HG03342 (cell line): Measurements from ENCODE around the gene SYK.
"Not testable (repeated sequence)": the region's sequence is repeated elsewhere in the genome, so short reads cannot be mapped to it uniquely, and the experiment has no call there.

Experiments
- ATAC-seq: cut with Tn5 transposase; IDR thresholded peaks from one replicate; pipeline ENCODE4 v1.9.1; 2021; ENCODE audit warnings: mild to moderate bottlenecking, moderate library complexity; ENCODE audit not compliant: unreplicated experiment

The SYK gene

DNA sequence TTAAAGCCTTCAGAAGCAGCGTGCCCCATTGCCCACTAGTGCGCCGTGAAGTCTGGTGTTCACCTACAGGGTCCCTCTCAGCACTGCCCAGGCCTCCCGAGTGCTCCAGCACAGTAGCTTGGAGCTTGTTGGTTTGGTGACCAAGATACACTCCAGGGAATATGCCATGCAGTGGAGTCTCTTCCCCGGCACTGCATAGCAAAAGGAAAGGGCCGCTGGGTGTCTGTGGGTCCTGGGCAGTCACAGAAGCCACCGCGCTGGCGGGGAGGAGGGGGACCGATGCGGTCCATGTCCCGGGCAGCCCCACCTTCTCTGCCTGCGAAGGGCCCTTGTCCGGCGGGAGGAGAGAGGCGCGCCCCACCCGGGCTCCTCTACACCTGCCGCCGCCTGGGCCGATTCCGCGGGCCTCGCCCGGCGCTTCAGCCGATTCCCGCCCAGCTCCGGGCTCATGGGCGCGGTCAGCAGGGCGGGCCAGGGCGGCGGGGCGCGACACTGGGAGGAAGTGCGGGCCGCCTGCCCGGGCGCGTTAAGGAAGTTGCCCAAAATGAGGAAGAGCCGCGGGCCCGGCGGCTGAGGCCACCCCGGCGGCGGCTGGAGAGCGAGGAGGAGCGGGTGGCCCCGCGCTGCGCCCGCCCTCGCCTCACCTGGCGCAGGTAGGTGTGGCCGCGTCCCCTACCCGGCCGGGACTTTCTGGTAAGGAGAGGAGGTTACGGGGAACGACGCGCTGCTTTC is at the start of gene SYK:
SYK (plus strand) TSS at position 579 of the 732 bp plus-strand sequence. CDS start 42,080 bp downstream, outside the sequence.
- peak; percentile 44 for ATAC-seq

DNA sequence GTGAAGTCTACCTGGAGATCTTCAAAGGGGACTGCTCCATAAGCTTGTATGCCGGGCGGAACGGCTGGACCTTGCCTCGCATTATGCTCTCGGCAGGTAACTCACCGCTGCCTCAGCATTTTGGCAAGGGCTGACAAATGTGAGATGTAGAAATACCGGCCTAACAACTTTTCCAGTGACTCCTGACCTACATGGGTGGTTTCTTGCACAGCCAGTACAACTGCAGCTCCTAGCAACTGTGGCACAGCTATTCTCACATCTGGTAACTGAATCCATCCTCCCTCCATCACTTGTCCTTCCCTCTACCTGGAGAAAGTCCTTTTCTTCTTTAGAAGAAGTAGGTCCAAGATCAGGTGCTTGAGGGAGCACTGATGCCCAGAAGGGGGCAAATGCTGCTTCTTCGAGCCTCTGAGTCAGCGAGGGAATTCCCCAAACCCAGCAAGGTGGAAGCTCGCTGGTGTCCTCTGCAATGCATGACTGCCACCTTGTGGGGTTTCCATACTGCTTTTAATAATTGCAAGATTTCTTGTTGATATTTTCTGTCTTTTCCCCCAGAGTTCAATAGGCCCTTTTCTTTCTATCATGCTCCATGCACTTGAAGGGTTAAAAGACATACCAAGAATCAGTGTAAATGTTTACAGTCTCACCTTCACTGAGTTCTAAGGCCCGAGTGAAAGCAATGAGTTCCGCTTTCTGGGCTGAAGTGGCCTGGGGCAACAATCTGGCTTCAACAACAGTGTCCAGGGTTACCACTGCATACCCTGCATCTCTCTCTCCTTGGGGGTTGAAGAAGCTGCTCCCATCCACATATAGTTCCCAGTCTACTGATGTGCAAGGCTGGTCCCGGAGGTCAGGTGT is 45.9 kb upstream of the SYK start:
- ATAC-seq = not testable (repeated sequence)

DNA sequence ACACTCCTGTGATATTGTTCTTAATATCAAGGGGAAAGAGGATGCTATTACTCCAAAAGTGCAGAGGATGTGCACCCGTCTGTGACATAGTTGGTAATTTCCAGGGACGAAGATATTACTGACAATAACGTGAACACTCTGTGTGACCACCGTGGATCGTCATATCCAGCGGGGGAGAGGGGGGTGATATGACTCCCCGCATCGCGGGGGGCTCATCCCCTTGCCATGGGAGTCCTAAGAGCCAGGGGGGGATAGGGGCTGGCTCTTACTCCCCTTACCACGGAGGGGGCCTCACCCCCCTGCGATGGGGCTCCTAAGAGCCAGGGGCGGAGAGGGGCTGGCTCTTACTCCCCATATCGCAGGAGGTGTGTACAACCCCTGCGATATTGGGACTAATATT is 41.0 kb upstream of the SYK start:
- ATAC-seq = not testable (repeated sequence)

DNA sequence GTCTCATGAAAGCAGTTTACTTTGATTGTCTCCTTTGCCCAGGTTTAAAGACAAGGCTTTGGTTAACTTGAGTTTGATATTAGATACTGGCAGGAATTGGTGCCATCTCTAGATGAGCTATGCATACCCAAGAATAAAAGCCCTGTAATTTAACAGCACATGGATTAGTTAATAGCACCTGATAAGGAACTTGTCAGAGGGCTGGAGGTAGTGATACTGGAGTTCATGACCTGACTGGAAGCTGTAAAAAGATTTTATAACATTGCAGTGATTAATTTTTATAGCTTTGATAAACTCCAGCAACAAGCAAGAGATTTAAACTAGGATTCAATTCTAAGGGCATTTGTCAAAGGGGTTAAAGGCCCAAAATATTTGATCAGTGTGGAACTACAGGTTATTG is 34.9 kb upstream of the SYK start:
- no peak for ATAC-seq

DNA sequence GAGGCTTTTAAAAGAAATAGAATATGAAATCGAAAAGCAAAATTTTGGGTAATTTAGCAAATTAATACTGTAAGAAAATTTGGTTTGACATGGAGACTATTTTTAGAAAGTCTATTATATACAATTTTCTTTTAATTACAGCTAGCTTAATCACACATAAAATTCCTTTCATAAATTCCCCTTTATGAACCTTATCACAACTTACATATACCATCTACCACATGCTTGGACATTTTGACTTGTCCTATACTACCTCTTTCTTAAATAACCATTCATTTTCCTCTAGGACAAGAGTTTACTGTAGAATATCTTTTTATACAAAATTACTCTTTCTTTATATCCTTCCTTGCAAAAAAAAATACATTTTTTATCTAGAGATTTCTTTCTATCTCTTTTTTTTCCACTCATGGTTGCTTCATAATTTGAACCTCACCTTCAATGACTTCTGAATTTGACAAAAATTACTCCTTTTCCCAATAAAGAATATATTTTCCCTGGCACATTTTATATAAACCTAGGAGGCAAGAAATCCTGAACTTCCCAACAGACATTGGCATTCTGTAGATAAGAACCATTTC is 34.0 kb upstream of the SYK start:
- ATAC-seq = no peak

DNA sequence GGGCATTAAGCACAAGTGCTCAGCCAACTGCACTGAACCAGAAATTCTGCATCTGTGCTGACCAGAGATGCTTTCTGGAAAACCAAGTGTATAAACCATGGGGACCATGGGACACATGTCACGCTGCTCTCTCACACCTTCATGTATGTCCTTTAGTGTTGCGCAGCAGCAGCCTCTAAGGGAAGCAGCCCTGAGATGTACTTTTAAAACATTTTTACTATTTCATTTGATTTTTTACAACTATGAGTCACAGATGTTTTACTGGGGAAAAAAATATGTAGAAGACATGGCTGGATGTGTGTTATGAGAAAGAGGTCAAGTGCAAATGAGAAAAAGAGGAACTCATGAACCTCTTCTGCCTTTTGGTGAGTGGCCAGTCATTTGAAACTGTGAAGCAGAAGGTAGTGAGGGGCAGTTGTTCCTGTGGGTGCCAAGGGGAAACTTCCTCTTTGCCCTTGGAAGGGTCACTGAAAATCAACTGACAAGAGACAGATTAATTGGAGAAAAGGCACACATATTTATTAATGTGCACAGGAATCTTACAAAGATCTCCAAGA is 31.4 kb upstream of the SYK start:
- ATAC-seq = peak; percentile 59

DNA sequence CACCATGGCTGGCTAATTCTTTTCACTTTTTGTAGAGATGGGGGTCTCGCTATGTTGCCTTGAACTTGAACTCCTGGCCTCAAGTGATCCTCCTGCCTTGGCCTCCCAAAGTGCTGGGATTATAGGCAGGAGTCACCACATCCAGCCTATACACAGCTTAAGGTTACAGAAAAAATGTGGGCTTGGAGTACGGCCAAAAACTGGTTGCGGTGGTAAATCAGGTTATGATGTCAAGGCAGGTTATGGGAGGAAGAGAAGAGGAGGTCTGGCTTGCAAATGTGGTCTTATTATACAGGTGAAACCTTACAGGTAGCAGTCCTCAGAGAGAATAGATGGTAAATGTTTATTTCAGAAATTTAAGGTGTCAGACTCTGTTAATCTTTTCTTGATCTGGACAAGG is 30.7 kb upstream of the SYK start:
- no peak for ATAC-seq

DNA sequence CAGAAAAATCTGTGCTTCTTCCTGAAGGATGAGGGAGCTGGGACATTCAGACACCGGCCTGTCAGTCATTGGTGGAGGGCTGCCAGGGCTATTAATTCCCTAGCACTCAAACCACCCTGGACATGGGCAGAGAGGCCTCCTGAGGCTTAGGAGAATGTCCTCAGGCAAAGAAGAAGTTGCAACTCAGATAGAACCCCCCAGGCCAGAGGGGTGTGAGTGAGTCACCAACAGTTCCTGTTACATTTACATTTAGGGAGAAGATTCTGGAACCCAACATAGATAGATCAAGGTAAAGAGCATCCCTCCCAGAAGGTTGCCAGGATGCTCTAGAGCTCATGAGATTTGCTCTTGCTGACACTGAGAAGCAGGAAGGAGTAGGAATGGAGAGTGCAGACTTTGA is 29.2 kb upstream of the SYK start:
- ATAC-seq = no peak

DNA sequence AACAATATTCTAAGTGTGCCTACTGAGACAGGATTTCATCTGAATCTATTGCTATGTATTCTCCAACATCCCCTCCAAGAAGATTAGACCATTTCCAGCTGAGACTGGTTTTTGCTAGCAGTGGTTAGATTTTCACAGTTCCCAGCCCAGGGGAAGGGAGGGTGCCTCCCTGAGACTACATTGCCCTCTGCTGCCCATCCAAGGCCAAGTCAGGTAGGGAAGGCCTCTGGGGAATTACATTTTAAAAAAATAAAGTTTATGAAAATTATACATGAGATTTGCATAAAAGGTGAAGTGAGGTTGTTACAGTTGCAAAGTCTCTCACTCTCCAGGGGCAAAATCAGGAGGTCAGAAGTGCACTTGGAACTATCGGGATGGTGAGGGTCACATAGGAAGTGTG is 28.0 kb upstream of the SYK start:
- ATAC-seq = no peak

DNA sequence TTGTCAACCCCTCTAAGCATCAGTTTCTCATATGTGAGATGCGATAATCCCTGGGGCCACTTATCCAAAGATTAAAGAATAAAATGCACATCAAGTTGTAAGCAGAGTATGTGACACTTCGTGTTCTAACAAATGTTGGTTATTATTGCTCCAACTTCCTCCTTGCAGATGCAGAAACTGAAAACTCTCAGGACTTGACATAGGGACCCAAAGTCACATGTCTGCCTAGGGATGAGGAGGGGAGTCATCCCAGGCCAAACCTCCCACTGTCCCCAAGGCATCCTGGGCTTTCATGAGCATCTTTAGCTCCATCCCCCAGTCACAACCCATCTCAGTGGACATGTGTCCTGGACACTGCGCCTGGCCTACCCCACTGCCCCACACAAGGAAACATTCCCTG is 27.5 kb upstream of the SYK start:
- no peak for ATAC-seq

DNA sequence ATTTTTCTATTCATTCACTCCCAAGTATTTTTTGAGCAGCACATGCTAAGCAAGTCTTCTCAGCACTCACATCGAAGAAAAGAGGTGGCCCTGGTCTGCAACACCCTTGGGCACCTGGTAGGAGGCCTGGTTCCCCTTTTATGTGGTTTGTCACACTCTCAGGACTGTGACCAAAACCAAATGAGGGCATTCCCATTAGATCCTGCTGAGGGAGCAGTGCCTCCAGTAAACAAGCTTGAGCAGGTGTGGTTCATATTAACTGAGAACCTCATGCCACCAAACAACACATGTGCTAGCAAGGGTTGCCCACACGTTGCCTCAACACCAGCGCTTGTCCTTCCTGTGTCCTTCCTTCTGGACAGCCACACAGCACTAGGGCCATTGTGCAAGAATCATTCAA is 26.9 kb upstream of the SYK start:
- ATAC-seq = peak; percentile 75

DNA sequence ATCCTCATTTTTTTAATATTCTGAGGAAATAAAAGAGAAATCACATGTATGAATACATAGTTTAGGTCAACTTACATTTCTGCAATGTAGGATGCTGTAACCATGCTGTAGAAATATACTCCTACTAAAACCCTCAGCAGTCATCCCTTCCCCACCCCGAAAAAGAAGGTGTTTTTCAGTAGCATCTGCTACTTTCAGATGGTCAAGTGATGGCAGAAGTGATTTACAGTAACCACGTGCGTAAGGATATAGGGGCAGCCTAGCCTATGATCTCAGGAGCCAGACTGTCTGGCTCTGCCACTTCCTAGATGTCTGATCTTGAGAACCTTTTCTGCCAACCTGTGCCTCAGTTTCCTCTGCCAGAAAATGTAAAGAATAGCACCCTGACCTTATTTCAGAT is 26.0 kb upstream of the SYK start:
- ATAC-seq = no peak

DNA sequence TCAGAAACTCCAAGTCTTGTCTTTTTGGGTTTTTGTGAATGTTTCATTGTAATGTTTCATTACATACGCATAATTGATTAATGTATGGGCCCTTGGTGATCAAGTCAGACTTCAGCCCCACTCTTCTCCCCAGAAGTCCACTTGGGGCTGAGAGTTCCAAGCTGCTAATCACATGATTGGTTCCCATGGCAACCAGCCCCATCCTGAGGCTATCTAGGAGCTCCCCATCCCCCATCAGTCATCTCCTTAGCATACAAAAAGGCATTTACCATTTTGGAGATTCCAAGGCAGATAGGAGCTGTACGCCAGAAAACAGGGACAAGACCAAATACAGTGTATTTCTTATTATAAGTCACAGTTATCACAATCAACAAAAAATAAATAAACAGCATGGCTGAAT is 22.9 kb upstream of the SYK start:
- ATAC-seq = no peak

DNA sequence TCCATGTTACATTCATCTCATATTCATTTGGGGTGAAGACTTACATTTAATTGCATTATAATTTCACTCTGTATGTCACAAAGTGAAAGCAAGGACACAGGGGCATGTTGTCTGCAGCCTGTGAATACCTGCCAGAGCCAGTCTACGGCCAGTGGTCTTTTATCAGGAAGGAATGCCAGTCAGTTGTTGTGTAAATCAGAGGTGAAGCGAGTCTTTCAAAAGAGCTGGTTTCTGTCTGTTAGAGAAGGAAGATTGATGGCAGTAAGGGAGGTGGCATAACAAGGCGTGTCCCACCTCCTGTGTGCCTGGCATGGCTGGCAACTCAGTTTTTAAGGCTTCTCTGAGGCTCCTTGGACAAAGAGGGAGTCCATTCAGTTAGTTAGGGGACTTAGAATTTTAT is 18.1 kb upstream of the SYK start:
- no peak for ATAC-seq

DNA sequence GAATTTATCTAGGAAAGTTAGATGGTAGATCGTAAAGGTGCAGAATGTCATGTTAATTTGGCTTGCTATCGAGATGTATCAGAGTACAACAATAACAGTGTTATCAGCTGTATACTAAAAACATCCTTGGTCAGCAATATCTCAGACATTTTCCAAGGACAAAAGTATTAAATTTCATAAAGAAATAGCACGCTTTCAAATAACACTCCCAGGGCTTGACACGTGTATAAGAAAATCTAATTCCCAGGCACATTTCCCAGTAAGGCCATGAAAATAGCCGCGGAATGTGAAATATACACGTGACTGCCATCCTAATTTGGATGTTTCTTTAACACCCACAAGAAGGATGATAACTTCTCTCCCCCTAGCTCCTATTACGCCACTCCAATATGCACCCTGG is 17.7 kb upstream of the SYK start:
- no peak for ATAC-seq

DNA sequence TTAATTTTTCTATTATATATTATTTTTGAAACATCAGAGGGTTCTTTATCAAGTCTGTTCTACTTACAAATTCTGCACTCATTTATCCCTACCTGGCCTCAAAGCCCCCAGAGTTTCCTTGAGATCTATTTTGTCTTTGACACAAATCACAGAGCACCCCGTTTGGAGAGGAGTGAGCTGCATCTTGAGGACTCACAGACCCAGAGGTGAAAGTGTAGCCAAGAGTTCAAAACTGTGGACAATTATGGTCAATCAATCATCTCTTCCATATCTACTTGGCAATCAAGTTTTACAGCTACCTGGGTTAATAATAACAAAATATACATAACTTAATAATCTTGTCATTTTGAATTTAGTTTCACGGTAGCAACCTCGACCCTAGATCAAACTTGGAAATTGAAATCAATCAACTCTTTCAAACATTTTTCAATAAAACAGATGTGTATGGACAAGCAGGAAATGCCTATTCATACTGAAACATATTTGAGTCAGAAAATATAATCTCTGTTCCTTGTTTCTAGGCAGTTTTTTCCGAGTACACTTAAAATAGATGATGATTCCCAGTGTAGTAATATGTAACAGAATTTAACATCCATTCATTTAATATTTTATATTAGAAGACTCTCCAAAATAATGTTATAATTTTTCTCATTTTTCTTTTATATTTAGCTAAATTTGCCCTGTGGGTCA is 13.7 kb upstream of the SYK start:
- peak; percentile 77 for ATAC-seq

DNA sequence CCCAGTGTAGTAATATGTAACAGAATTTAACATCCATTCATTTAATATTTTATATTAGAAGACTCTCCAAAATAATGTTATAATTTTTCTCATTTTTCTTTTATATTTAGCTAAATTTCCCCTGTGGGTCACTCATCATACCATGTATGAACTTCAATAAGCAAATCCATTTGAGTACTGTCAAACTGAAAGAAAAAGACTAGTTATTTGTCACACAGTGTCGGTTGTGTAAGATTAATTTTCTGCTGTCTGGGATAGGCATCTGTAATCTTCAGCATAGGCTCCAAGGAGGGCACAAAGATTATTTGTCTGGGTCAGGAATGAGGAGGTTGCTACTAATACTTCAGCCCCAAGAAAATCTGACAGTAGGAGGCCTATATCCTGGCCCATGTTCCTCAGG is 13.1 kb upstream of the SYK start:
- ATAC-seq = peak; percentile 52

DNA sequence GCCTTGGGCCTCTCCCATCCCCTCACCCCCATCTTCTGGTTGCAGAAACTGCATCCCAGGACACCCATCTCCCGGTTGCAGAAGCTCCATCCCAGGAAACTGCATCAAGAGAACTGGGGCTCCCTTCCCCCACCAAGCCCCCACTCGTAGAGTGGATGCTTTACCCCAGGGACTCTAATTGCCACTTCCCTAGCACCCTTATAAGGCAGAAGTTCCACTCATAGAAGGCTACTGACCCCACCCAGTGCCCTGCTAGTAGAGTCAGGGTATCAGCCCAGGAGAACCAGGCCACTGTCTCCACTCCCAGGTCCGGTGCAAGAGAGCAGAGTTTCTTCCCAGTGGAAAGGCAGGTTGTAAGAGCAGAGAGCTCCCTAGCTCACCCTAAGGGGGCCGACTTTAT is 12.2 kb upstream of the SYK start:
- ATAC-seq = no peak

DNA sequence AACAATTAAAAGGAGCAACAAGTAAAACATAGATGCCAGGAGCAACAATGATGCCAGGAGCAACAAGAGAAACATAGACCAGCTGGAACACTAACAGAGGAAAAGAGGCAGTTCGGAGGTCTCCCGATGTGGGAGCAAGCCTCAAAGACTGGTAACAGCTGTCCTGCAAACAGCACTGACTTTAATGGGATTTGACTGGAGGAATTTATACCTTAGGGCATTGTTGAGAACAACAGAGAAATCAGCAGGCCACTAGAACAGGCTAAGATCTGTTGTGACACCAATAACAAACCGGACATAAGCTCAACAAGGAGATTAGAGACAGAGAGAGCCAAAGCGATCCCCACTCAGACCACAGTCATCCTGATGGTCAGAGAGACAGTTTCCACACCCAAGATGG is 11.8 kb upstream of the SYK start:
- ATAC-seq = no peak

DNA sequence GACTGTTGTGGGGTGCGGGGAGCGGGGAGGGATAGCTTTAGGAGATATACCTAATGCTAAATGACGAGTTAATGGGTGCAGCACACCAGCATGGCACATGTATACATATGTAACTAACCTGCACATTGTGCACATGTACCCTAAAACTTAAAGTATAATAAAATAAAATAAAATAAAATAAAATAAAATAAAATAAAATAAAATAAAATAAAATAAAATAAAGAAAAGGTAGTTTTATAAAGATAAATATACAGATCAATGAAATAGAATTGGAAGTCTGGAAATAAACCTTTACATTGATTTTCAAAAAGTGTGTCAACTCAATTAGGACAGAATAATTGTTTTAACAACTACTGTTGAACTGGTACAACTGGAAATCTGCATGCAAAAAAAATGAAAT is 8.6 kb upstream of the SYK start:
- ATAC-seq = not testable (repeated sequence)

DNA sequence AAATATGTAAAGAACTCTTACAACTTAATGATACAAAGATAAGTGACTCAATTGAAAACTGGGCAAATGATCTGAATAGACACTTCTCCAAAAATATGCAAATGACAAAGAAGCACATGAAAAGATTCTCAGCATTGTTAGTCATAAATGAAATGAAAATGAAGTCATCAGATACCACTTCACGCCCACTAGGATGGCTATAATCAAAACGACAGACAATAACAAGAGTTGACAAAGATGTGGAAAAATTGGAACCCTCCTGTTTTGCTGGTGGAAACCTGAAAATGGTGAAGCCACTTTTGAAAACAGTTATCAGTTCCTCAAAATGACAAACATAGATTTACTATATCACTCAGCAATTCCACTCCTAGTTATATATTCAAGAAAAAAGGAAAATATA is 7.9 kb upstream of the SYK start:
- peak; percentile 37 for ATAC-seq
